Stimulated activated CD8-positive, alpha-beta memory T cell treated with anti-CD3 and anti-CD28 coated beads, Interleukin-12 subunit alpha, Interleukin-12 subunit beta, amount 100 ng/mL, for 1 hour (primary cell): ENCODE results near the gene STXBP5.
"Not testable (repeated sequence)": the region's sequence is repeated elsewhere in the genome, so short reads cannot be mapped to it uniquely, and the experiment has no call there.

Experiments used
- DNase-seq: peaks from one replicate; pipeline ENCODE4 v3.0.0-alpha.2; 2020; ENCODE audit warnings: low read depth

Gene STXBP5

GRCh38 chr6:147246853-147247635 is 42.8 kb downstream of the STXBP5 start:
- DNase-seq: no peak

GRCh38 chr6:147248859-147249258 is 44.6 kb downstream of the STXBP5 start:
- no peak for DNase-seq

GRCh38 chr6:147251072-147251471 is 46.9 kb downstream of the STXBP5 start:
- no peak for DNase-seq

GRCh38 chr6:147254929-147255473 is 50.8 kb downstream of the STXBP5 start:
- DNase-seq: not testable (repeated sequence)

- no peak for DNase-seq
Observed at GRCh38 chr6:147255948-147256674, 51.9 kb downstream of the STXBP5 start.

- DNase-seq: no peak
Observed at GRCh38 chr6:147257760-147258159, 53.5 kb downstream of the STXBP5 start.

GRCh38 chr6:147260091-147260490 is 55.9 kb downstream of the STXBP5 start:
- no peak for DNase-seq

GRCh38 chr6:147262946-147263345 is 58.7 kb downstream of the STXBP5 start:
- no peak for DNase-seq

- DNase-seq: no peak
Observed at GRCh38 chr6:147266821-147267220, 62.6 kb downstream of the STXBP5 start.

- no peak for DNase-seq
Observed at GRCh38 chr6:147267658-147268057, 63.4 kb downstream of the STXBP5 start.

- no peak for DNase-seq
Observed at GRCh38 chr6:147268254-147268653, 64.0 kb downstream of the STXBP5 start.

- no peak for DNase-seq
Observed at GRCh38 chr6:147274012-147274411, 69.8 kb downstream of the STXBP5 start.

- DNase-seq: no peak
Observed at GRCh38 chr6:147274776-147275175, 70.6 kb downstream of the STXBP5 start.

- no peak for DNase-seq
Observed at GRCh38 chr6:147278891-147279290, 74.7 kb downstream of the STXBP5 start.

- no peak for DNase-seq
Observed at GRCh38 chr6:147279427-147279826, 75.2 kb downstream of the STXBP5 start.

- no peak for DNase-seq
Observed at GRCh38 chr6:147281895-147282565, 77.8 kb downstream of the STXBP5 start.

- no peak for DNase-seq
Observed at GRCh38 chr6:147282566-147282959, 78.3 kb downstream of the STXBP5 start.

GRCh38 chr6:147283460-147283859 is 79.2 kb downstream of the STXBP5 start:
- no peak for DNase-seq

GRCh38 chr6:147285087-147285855 is 81.1 kb downstream of the STXBP5 start:
- no peak for DNase-seq

GRCh38 chr6:147287869-147288271 is 83.7 kb downstream of the STXBP5 start:
- no peak for DNase-seq

GRCh38 chr6:147297124-147297523 is 92.9 kb downstream of the STXBP5 start:
- no peak for DNase-seq
